ENCODE data around the gene STIM2. TPM values are rescaled to one million over a fixed set of nuclear protein-coding genes. Genes with fewer than 3 reads are reported as not detected.

The STIM2 gene
- total and polyA plus RNA-seq, 10 donors, result 26.8 to 66.6 (median 49.1) TPM

DNA sequence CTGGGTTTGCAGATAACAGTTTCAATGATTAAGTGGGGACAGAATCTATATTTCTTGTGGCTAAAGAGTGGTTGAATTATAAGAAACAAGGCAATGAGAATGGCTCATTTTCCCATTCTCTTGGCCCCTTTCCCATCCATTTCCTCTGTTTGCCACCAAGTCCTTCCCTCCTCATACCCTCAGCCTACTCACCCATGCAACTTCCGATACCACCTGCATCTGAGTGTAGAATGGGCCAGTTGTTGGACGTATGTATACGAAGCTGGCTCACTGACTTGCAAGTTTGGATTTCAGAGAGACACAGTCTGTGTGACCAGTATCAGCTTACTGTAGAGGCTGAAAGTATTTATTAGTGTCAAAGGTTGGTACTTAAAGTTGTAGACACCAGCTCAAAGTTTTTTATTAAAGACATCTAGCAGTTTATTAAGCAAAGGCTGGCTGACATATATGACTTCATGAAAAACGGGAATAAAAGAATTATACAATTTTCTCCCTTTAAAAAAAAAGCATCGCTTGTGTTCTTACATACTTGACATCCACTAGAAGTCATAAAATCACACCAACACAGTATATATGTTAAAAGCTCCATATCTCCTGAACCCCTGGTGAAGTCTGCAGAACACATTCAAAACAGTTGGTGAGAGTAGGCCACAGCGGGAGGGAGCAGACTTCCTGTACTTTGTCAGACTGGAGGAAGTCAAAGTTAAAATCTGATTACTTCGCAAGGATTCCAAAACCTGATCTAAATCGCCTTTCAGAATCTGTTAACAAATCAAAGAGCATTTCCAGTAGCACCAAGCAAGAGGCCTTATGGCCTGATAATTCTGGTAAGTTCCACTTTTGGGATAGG, 22.4 kb upstream of the STIM2 start:
- peaks cover 0 to 15% (median 7%) of the 10 kb centered on the region in 6 donors for H3K4me1 ChIP-seq
- H3K9me3 ChIP-seq, result peaks cover 0 to 18% (median 2%) of the 10 kb centered on the region in 8 donors
- intact Hi-C loops (cut with DNase I; ENCODE audit: low total_unique reads), result no loop called here
- no peaks in the 10 kb centered on the region for H3K36me3 ChIP-seq
- DNase-seq, result no peak
- no peak overlapping the region for H3K4me3 ChIP-seq
- WGBS, 5 donors, result 52 to 68% (median 58%) methylated on average over 8 of the region's 8 CpGs
- TF ChIP-seq POLR2A (IDR thresholded peaks at IDR 0.05), result no peak
- H3K27ac ChIP-seq, result peak overlapping the region in 3 of 8 donors; percentile 8 to 25 (median 22)
- no peaks in the 10 kb centered on the region for H3K27me3 ChIP-seq (replicated peaks in 1 of 7)

DNA sequence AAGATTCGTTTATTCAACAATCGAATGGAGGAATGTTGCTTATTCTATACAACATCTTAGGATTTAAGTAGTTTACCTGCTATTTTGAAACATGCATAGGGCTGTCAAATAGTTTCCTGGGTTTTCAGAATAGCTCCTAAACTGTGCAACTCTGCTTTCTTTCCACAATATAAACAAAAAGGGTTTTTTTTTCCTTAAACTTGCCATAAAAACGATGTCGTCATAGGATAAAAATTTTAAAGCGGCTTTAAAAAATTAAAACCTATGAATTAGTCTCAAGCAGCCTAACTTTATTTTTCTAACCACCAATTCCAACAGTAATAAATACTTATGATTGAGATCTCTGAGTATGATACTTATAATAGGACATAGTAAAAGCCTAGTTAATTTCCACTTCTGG, 21.6 kb upstream of the STIM2 start:
- WGBS, 5 donors, result 87 to 92% (median 91%) methylated on average over 5 of the region's 5 CpGs
- no peak for DNase-seq
- Histone ChIP-seq H3K9me3 (peaks cover 0 to 18% (median 2%) of the 10 kb centered on the region in 8 donors), H3K27ac (peak overlapping the region in 1 of 8 donors; percentile 25), H3K36me3 (no peaks in the 10 kb centered on the region), H3K27me3 (replicated peaks in 1 of 7) (no peaks in the 10 kb centered on the region), H3K4me3 (no peak overlapping the region), H3K4me1 (peaks cover 0 to 15% (median 7%) of the 10 kb centered on the region in 6 donors)
- TF ChIP-seq CTCF (IDR thresholded peaks at IDR 0.05 in 8 of 11, conservative IDR thresholded peaks at IDR 0.05 in 3 of 11) (no peak), POLR2AphosphoS5 (IDR thresholded peaks at IDR 0.05) (no peak), POLR2A (IDR thresholded peaks at IDR 0.05) (no peak)
- intact Hi-C loops (cut with DNase I; ENCODE audit: low total_unique reads), result no loop called here

GRCh38 chr4:26839534-26839951, 21.1 kb upstream of the STIM2 start:
- peaks cover 0 to 15% (median 7%) of the 10 kb centered on the region in 6 donors for H3K4me1 ChIP-seq
- intact Hi-C loops (cut with DNase I; ENCODE audit: low total_unique reads), result no loop called here
- no peak for TF ChIP-seq POLR2A (IDR thresholded peaks at IDR 0.05)
- TF ChIP-seq POLR2AphosphoS5 (IDR thresholded peaks at IDR 0.05), result no peak
- TF ChIP-seq CTCF (IDR thresholded peaks at IDR 0.05 in 8 of 11, conservative IDR thresholded peaks at IDR 0.05 in 3 of 11), result no peak
- H3K27me3 ChIP-seq (replicated peaks in 1 of 7), result no peaks in the 10 kb centered on the region
- H3K36me3 ChIP-seq, result no peaks in the 10 kb centered on the region
- DNase-seq, result no peak
- 78 to 86% (median 81%) methylated on average over 5 of the region's 5 CpGs for WGBS, 5 donors
- no peak overlapping the region for H3K4me3 ChIP-seq
- H3K27ac ChIP-seq, result no peak overlapping the region
- peaks cover 0 to 17% (median 2%) of the 10 kb centered on the region in 8 donors for H3K9me3 ChIP-seq

- no peak for DNase-seq
- no peaks in the 10 kb centered on the region for H3K36me3 ChIP-seq
- peaks cover 0 to 15% (median 7%) of the 10 kb centered on the region in 6 donors for H3K4me1 ChIP-seq
- intact Hi-C loops (cut with DNase I; ENCODE audit: low total_unique reads), result loop anchor here (5.0 kb wide), 1 partner anchor 258 kb away; the partner anchor contains the start of gene TBC1D19
- no peaks in the 10 kb centered on the region for H3K27me3 ChIP-seq (replicated peaks in 1 of 7)
- 73 to 88% (median 78%) methylated on average over 4 to 5 of the region's 5 CpGs for WGBS, 5 donors
- peaks cover 0 to 9% (median 0%) of the 10 kb centered on the region in 8 donors for H3K9me3 ChIP-seq
- H3K4me3 ChIP-seq, result no peak overlapping the region
- no peak for TF ChIP-seq POLR2A (IDR thresholded peaks at IDR 0.05)
- TF ChIP-seq POLR2AphosphoS5 (IDR thresholded peaks at IDR 0.05), result no peak
- no peak for TF ChIP-seq CTCF (IDR thresholded peaks at IDR 0.05 in 8 of 11, conservative IDR thresholded peaks at IDR 0.05 in 3 of 11)
- H3K27ac ChIP-seq, result no peak overlapping the region
Measured at GRCh38 chr4:26840786-26841185, 19.9 kb upstream of the STIM2 start.

Data from spleen (tissue), 11 donors.